NT2/D1 (cell line): ENCODE measurements around the gene MYCL.
A peak's percentile ranks its signal among the peaks of the same experiment; 100 is the strongest.

Experiments
- DNase-seq: peaks from one replicate; pipeline ENCODE4 v3.0.0-alpha.2; 2011; ENCODE audit warnings: low read depth, low spot score
- H3K27me3 ChIP-seq: 2 replicates; pipeline ENCODE4 v1.6.0; 2011; ENCODE audit warnings: mild to moderate bottlenecking; ENCODE audit not compliant: insufficient read length, insufficient read depth
- H3K36me3 ChIP-seq: 2 replicates; pipeline ENCODE4 v1.6.1; 2011; ENCODE audit warnings: mild to moderate bottlenecking, low read length, mixed read lengths; ENCODE audit not compliant: insufficient read depth, insufficient read length
- H3K4me1 ChIP-seq: 2 replicates; pipeline ENCODE4 v1.5.1; 2011; ENCODE audit not compliant: insufficient read depth, insufficient read length
- H3K4me3 ChIP-seq: 2 replicates; pipeline ENCODE4 v1.5.1; 2011; ENCODE audit warnings: low read depth; ENCODE audit not compliant: insufficient read length
- H3K9ac ChIP-seq: 2 replicates; pipeline ENCODE4 v1.6.0; 2011; ENCODE audit warnings: low read depth; ENCODE audit not compliant: insufficient read length
- H3K9me3 ChIP-seq: 2 replicates; pipeline ENCODE4 v1.5.1; 2011; ENCODE audit warnings: mild to moderate bottlenecking, low read length; ENCODE audit not compliant: insufficient read depth
- SUZ12 ChIP-seq: IDR thresholded peaks from 2 replicates; pipeline ENCODE4 v1.6.1; 2011; ENCODE audit not compliant: insufficient read length, insufficient read depth; ENCODE audit errors: extremely low read depth
- YY1 ChIP-seq: IDR thresholded peaks from 2 replicates; pipeline ENCODE4 v1.6.1; 2011; ENCODE audit not compliant: insufficient read length, insufficient read depth
- ZNF274 ChIP-seq: IDR thresholded peaks from 2 replicates; pipeline ENCODE4 v1.6.1; 2011; ENCODE audit warnings: mild to moderate bottlenecking, low read depth, low read length

The MYCL gene, protein sequence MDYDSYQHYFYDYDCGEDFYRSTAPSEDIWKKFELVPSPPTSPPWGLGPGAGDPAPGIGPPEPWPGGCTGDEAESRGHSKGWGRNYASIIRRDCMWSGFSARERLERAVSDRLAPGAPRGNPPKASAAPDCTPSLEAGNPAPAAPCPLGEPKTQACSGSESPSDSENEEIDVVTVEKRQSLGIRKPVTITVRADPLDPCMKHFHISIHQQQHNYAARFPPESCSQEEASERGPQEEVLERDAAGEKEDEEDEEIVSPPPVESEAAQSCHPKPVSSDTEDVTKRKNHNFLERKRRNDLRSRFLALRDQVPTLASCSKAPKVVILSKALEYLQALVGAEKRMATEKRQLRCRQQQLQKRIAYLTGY

DNA sequence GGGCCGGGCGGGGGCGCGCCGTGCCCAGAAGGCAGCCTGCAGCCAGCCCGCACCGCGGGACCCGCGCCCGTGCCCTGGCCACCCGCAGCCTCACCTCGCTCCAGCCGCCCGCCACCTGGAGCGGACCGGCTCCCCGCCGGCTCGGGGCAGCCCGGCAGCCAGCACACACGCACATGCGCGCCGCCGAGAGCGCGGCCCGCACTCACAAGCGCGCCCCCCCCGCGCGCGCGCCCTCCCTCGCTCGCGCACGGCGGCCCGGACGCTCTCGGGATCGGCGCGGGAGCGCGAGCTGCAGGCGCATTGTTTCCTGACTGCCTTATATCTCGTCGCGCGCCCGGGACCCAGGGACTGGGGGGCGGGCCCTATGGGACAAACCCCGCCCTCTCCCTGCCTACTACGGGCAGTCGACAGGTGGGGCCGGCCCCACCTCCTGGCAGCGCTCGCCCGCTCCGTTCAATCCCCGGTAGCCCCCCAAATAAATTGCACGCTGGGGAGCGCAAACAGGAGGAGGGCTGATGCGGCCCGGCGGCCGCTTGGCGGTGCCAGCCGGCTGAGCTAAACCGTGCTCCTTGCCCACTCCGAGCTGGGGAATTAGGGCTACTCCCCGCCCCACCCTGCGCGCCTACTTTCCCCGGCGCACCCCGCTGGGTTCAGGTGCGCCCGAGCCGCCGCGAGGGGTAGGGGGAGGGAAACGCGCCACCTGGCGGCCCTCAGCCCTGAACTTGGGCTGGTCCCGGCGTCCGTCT, at the start of gene MYCL:
Gene MYCL (minus strand): TSS at position 204 of the 746 bp plus-strand sequence. CDS start 483 bp downstream, outside the sequence.
- no peak for TF ChIP-seq SUZ12
- TF ChIP-seq YY1: no peak
- no peak for TF ChIP-seq ZNF274
- DNase-seq: peak; percentile 82
- no peaks in the 10 kb centered on the region for H3K9me3 ChIP-seq
- peaks cover 20% of the 10 kb centered on the region for H3K4me1 ChIP-seq
- H3K36me3 ChIP-seq: peaks cover 3% of the 10 kb centered on the region
- peak within 1 kb of the TSS; percentile 91 for H3K9ac ChIP-seq
- peaks cover 21% of the 10 kb centered on the region for H3K27me3 ChIP-seq
- H3K4me3 ChIP-seq: peak within 1 kb of the TSS; percentile 80

- Histone ChIP-seq H3K4me3 (no peak overlapping the region), H3K9me3 (no peaks in the 10 kb centered on the region), H3K27me3 (peaks cover 25% of the 10 kb centered on the region), H3K36me3 (no peaks in the 10 kb centered on the region), H3K9ac (no peak overlapping the region), H3K4me1 (peaks cover 3% of the 10 kb centered on the region)
- DNase-seq: no peak
- TF ChIP-seq YY1: no peak
- no peak for TF ChIP-seq SUZ12
- no peak for TF ChIP-seq ZNF274
Observed at GRCh38 chr1:39949891-39950290, 48.2 kb upstream of the MYCL start.

DNA sequence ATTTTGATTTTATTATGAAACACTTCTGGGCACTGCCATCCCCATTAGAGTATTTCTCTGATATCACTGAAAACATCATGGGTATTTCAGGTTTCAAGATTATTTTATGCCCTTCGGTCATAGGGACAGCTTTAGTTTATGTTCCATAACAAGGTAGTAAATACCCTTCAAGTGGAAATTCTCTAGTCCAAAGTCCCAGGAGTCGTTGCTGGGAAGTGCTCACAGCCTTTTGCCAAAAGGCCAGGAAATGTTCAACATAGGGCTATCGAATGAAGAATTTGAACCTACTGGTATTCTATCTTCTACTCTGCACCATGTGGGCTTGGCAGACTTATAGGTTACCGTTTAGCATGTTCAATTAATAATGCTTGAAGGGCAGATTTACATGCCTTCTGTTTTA, 45.5 kb upstream of the MYCL start:
- Histone ChIP-seq H3K36me3 (no peaks in the 10 kb centered on the region), H3K4me3 (no peak overlapping the region), H3K27me3 (peaks cover under 1% of the 10 kb centered on the region), H3K9ac (no peak overlapping the region), H3K4me1 (no peaks in the 10 kb centered on the region), H3K9me3 (no peaks in the 10 kb centered on the region)
- DNase-seq: no peak
- TF ChIP-seq SUZ12: no peak
- no peak for TF ChIP-seq ZNF274
- TF ChIP-seq YY1: no peak

- Histone ChIP-seq H3K27me3 (no peaks in the 10 kb centered on the region), H3K4me1 (no peaks in the 10 kb centered on the region), H3K9me3 (no peaks in the 10 kb centered on the region), H3K36me3 (no peaks in the 10 kb centered on the region), H3K9ac (no peak overlapping the region), H3K4me3 (no peak overlapping the region)
- no peak for DNase-seq
- TF ChIP-seq SUZ12 (no peak), YY1 (no peak), ZNF274 (no peak)
Observed at GRCh38 chr1:39946216-39946615, 44.5 kb upstream of the MYCL start.

- H3K27me3 ChIP-seq: no peaks in the 10 kb centered on the region
- no peaks in the 10 kb centered on the region for H3K4me1 ChIP-seq
- no peak overlapping the region for H3K4me3 ChIP-seq
- H3K36me3 ChIP-seq: no peaks in the 10 kb centered on the region
- no peak for DNase-seq
- no peaks in the 10 kb centered on the region for H3K9me3 ChIP-seq
- no peak for TF ChIP-seq SUZ12
- TF ChIP-seq YY1: no peak
- H3K9ac ChIP-seq: no peak overlapping the region
Observed at GRCh38 chr1:39944410-39945112, 42.8 kb upstream of the MYCL start.

- Histone ChIP-seq H3K9ac (no peak overlapping the region), H3K9me3 (no peaks in the 10 kb centered on the region), H3K4me1 (no peaks in the 10 kb centered on the region), H3K4me3 (no peak overlapping the region), H3K36me3 (no peaks in the 10 kb centered on the region), H3K27me3 (no peaks in the 10 kb centered on the region)
- no peak for DNase-seq
- TF ChIP-seq SUZ12 (no peak), ZNF274 (no peak), YY1 (no peak)
Observed at GRCh38 chr1:39943471-39944290, 42.0 kb upstream of the MYCL start.
